Left lobe of liver (tissue), 2 donors: ENCODE data around the gene ITGB1. TPM values are rescaled to one million over a fixed set of nuclear protein-coding genes. Genes with fewer than 3 reads are reported as not detected.
A peak's percentile ranks its signal among the peaks of the same experiment; 100 is the strongest.
"Not testable (repeated sequence)": the region's sequence is repeated elsewhere in the genome, so short reads cannot be mapped to it uniquely, and the experiment has no call there.

Source experiments
- ATAC-seq: fragments of 200-7000 bp; cut with Tn5 transposase; one replicate; pipeline ENCODE4 v1.9.1; 2020; ENCODE audit warnings: mild to moderate bottlenecking, moderate library complexity
- DNase-seq: peaks from one replicate; pipeline ENCODE4 v3.0.0-alpha.2; 2020; ENCODE audit warnings: low spot score
- total RNA-seq: library from RNA; stranded (reverse); gene quantifications from one replicate; pipeline ENCODE4 v1.2.1, GENCODE V29; 2021
- donor health status: DM: no; HTN: no; CAD: no; lungs with moderate emphysema.
- donor health status: DM: no; HTN: yes; CAD: no.

Gene ITGB1
- total RNA-seq: 142 TPM

- DNase-seq (peak; percentile 98), ATAC-seq (peak; percentile 91)
Observed at GRCh38 chr10:32958085-32959005, at the start of gene ITGB1. ITGB1 (minus strand) TSS chr10:32958230; CDS start chr10:32935558, 22,672 bp downstream.

- DNase-seq (no peak), ATAC-seq (no peak)
Observed at GRCh38 chr10:33006342-33006887, 48.4 kb upstream of the ITGB1 start.

GRCh38 chr10:33005322-33006301, 47.6 kb upstream of the ITGB1 start:
- DNase-seq (peak; percentile 83), ATAC-seq (peak; percentile 90)

- no peak for DNase-seq
- peak; percentile 54 for ATAC-seq
Observed at GRCh38 chr10:33001908-33002492, 44.0 kb upstream of the ITGB1 start.

GRCh38 chr10:32998060-32998581, 40.1 kb upstream of the ITGB1 start:
- not testable (repeated sequence) for DNase-seq, ATAC-seq

DNA sequence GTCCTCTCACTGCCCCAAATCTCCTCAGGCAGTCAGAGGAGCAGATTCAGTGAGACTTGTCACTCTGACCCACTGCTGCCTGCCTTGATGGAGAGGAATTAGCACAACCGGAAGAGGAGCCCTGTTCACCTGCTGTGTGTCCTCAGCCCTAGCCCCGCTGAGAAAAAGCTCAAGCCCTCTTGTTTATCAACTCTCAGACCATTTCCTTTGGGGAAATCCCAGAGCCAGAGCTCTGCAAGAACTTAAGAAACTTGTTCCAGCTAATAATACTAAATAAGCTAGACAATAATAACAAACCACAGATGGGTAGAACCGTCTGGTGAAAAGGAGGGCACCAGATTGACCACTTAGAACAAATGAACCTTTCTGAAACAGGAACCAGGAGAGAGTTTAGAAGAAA, 37.7 kb upstream of the ITGB1 start:
- ATAC-seq: no peak
- no peak for DNase-seq

DNA sequence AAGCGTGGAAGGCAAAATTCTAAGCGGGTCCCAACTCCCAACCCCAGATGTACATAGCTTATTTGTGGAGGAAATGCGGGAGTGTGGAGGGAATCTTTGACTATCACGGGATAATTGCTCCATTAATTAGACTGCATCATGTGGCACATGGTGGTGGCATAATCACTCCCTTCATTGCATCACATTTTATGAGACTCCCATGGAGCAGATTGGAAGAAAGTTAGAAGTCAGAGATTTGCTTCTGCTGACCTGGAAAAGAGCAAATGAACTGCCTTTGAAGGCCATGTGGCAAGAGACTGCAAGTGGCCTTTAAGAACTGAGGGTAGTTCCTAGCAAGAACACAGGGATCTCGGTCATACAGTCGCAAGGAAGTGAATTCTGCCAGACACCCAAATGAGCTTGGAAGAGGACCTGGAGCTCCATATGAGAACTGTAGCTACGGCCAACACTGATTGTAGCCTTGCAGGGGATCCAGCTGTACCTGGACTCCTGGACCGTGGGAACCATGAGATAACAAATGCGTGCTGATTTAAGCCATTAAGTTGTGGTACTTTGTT, 37.1 kb upstream of the ITGB1 start:
- no peak for ATAC-seq

GRCh38 chr10:32994632-32995031, 36.6 kb upstream of the ITGB1 start:
- DNase-seq, ATAC-seq: not testable (repeated sequence)

More for the DNA sequence above, 37.1 kb upstream of the ITGB1 start:
- DNase-seq: no peak

DNA sequence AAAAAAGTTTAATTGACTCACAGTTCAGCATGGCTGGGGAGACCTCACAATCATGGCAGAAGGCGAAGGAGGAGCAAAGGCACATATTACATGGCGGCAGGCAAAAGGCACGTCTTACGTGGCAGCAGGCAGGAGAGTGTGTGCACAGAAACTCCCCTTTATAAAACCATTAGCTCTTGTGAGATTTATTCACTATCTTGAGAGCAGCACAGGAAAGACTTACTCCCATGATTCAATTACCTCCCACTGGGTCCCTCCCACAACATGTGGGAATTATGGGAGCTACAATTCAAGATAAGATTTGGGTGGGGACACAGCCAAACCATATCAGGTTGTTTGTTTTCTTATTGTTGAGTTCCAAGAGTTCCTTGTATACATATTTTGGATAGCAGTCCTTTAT, 34.3 kb upstream of the ITGB1 start:
- not testable (repeated sequence) for ATAC-seq

GRCh38 chr10:32990811-32991210, 32.8 kb upstream of the ITGB1 start:
- DNase-seq (no peak), ATAC-seq (no peak)

More for the DNA sequence above, 34.3 kb upstream of the ITGB1 start:
- not testable (repeated sequence) for DNase-seq

- DNase-seq (no peak), ATAC-seq (no peak)
Observed at GRCh38 chr10:32988604-32989003, 30.6 kb upstream of the ITGB1 start.

GRCh38 chr10:32987172-32987571, 29.1 kb upstream of the ITGB1 start:
- no peak for DNase-seq
- ATAC-seq: no peak

DNA sequence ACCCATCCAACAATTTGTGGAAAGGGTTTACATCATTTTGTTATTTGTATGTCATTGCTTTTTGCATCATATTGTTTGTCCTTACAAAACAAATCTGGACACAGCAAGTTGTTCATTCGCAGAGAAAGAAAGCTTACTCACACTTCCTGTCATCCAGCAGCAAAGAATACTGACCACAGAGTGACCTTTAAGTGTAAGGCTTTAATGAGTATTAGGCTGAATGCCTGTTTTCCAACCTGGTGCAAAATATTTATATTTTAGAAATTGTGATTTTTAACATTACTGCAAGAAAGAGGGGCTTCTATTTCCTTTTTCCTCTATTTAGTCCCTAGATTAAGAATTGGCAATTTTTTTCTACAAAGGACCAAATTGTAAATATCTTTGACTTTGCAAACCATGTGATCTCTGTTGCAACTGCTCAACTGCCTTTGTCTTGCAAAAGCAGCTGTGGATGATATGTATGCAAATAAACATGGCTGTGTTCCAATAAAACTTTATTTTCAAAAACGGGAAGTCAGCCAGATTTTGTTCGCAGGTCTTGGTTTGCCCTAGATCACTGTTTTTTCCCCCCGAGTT, 27.8 kb upstream of the ITGB1 start:
- no peak for DNase-seq
- ATAC-seq: peak; percentile 43

DNA sequence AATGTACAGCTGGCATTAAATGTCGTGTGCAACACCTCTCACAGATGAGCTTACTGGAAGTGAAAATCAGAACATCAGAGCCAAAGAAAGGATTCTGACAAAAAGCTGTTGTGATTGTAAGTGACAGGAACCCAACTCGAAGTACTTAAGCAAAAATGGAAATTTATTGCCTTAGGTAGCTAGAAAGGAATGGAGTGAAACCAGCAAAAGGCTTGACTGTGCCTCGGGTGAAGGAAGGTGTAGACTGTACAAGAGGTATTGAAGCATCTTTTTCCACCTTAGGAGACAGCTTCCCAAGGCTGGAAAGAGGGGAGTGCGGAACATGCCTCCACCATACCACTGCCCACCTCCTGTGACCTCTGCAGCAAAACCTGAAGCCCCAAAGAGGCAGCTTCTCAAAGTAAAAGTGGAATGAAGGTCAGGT, 27.3 kb upstream of the ITGB1 start:
- no peak for ATAC-seq

GRCh38 chr10:32984003-32984600, 26.1 kb upstream of the ITGB1 start:
- DNase-seq: no peak

More for the DNA sequence above, 27.3 kb upstream of the ITGB1 start:
- no peak for DNase-seq

GRCh38 chr10:32982911-32983909, 25.2 kb upstream of the ITGB1 start:
- ATAC-seq: peak; percentile 57

More at GRCh38 chr10:32984003-32984600, 26.1 kb upstream of the ITGB1 start:
- no peak for ATAC-seq

DNA sequence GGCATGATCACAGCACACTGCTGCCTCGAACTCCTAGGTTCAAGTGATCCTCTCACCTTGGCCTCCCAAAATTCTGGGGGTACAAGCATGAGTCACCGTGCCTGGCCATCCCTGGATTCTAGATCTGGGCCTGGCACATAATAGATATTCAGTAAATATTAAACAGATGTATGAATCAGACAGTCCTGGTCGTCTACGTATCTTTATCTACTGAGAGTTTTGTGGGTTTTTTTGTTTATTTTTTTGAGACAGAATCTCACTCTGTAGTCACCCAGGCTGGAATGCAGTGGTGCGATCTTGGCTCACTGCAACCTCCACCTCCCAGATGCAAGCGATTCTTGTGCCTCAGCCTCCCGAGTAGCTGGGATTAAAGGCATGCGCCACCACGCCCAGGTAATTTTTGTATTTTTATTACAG, 24.3 kb upstream of the ITGB1 start:
- ATAC-seq: no peak
- DNase-seq: no peak

More at GRCh38 chr10:32982911-32983909, 25.2 kb upstream of the ITGB1 start:
- peak; percentile 66 for DNase-seq

DNA sequence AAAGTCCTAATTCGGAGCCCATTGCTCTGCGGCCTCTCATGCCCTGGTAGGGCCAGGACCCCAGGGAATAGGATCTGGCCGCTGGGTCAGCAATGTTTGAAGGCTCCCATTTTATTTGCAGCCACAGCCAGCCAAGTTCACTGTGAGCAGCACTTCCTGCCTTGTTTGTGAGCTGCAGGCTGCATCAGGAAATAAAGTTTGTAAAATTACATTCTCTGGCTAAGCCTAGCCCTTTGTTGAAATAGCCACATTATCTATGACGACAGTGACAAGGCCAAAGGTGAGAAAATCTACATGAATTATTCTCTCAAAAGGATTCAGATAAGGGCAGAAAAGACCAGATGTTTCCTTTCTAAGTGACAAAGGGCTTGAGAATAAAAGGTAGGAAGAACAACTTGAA, 23.7 kb upstream of the ITGB1 start:
- ATAC-seq: peak; percentile 15
- no peak for DNase-seq
